ENCODE measurements around the gene EID3.
"Not testable (repeated sequence)": the region's sequence is repeated elsewhere in the genome, so short reads cannot be mapped to it uniquely, and the experiment has no call there.

Gene EID3

DNA sequence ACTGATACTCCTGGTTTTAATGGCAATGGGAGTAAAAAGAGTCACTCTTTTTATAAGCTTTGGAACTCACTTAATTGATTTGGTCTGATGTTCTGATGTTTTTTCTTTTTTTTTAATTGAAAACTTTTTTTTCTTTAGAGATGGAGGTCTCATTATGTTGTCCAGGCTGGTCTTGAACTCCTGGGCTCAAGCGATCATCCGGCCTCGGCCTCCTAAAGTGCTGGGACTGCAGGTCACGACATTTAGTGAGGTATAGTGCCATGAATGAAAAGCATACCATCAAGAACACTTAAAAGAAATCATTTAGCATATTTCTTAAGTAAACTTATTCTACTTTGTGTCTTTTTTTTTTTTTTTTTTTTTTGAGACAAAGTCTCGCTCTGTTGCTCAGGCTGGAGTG is 12.7 kb upstream of the EID3 start:
- no peak for DNase-seq

GRCh38 chr12:104291867-104292524 is 11.5 kb upstream of the EID3 start:
- DNase-seq, result no peak

- DNase-seq, result no peak
Observed at GRCh38 chr12:104292872-104293794, 10.4 kb upstream of the EID3 start.

- not testable (repeated sequence) for DNase-seq
Observed at GRCh38 chr12:104294158-104294859, 9.2 kb upstream of the EID3 start.

DNA sequence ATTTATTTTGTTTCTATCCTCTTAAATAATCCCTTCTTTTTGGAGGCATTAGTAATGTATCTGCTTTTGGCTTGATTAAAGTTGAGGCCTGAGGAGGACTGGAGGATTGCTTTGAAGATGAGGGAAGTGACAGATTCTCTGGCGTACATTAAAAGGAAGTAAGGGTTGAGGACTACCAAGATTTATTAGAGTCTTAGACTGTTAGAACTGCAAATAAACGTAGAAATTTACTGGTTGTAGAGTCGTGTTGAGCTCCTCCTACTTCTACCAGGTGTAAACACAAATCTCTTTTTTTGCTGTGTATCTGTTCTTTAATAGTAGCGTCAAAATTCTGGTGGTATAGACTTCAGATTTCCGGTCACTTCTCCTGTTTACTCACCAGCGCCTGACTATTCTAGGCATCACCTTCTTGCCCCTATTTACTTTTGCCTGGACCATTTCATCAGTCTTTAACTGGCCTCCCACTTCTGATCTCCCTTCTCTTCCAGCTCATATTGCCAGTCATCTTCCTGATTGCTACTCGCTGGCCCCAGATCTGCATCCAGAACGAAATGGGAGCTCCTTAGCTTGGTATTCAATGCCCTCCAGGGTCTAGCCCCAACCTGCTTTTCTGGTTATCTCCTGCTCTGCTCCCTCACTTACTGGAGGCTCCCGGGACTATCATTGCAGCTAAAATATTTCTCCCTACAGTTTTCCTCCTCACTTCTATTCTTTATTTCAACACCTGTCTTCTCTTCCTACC is 8.4 kb upstream of the EID3 start:
- DNase-seq, result no peak

GRCh38 chr12:104295954-104296353 is 7.6 kb upstream of the EID3 start:
- no peak for DNase-seq

- no peak for DNase-seq
Observed at GRCh38 chr12:104296718-104297117, 6.8 kb upstream of the EID3 start.

- DNase-seq, result no peak
Observed at GRCh38 chr12:104297477-104298113, 5.9 kb upstream of the EID3 start.

GRCh38 chr12:104299842-104300481 is 3.6 kb upstream of the EID3 start:
- DNase-seq, result no peak

- DNase-seq, result no peak
Observed at GRCh38 chr12:104304261-104305009, 896 bp downstream of the EID3 start.

DNA sequence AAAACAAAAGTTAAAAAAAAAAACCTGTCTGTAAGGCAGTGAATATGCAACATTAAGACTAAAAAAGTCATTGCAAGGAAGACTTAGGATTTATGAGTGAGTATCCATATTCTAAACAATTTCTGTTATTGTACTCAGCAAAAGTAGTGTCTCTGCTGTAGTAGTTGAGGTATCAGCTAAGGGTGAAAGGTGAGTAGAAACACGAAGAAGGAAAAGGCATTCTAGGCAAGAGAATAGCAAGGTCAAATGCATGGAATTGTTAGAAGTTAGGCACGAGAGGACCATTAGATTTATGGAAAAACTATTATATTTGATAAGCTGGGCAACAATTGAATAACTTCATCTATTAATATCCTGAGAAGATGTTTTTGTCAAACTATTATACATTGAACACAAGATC is 1.8 kb downstream of the EID3 start:
- DNase-seq, result no peak

DNA sequence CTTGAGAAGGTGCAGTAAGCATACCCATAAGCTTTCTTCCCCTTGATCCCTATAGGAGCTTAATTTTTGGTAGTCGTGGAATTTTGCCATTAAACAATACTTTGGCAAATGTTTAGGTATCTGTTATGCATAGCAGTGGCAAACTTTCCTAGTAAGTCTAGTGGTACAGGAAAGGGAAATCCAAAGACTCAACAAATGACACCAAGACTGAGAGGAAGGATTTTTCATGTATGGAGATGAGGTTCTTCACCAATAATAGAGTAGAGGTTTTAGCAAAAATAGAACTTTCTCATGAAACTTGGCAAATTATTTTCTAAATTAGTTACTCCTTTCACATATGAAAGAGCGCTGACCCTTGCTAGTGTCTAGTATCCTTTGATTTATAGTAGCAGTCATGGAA is 2.8 kb downstream of the EID3 start:
- DNase-seq, result no peak

DNA sequence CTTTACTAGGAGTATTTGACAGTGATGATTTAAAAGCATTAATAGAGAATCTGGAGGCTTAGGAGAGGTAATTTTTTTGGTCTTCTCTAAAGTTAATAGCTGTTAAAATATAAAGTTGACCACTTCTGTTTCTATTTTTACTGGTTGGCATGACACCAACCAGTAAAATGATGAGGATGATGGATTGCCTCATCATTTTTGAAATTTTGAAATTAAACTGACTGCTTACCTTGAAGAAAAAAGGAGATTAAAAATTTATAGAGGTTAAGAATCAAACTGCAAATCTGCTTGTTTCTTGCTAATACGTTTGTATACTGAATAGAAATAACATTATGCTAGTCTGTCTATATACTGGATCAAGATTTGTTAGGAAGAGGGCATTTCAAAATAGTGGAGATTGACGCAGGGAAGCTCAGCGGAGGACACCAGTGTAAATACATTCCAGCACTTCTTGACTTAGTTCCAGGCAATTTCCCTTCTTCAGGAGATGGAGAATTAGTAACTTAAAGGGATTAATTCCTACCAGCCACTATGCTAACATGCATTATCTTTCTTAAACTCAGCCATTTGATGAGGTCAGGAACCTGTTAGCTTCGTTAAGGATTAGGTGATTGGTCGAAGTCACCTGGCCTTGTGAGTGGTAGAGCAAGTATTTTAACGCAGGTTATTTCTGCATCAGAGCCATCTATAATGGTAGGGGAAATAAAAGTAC is 3.6 kb downstream of the EID3 start:
- no peak for DNase-seq

DNA sequence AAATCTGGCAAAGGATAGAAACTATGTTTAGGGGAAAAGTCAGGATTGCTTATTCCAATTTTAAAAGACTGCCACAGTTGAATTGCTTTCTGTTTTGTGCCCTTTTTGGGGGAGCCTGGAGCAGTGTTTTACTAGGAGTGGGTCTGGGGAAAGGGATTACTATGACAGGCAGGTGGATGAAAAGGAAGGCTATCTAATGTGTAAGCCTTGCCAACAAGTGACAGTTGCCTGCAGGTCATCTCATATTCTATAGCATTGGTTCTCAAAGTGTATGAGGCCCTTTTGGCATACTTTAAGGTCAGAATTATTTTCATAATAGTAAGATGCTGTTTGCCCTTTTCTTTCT is 4.1 kb downstream of the EID3 start:
- no peak for DNase-seq

- no peak for DNase-seq
Observed at GRCh38 chr12:104309446-104309993, 6.0 kb downstream of the EID3 start.

- no peak for DNase-seq
Observed at GRCh38 chr12:104310751-104311633, 7.5 kb downstream of the EID3 start.

DNA sequence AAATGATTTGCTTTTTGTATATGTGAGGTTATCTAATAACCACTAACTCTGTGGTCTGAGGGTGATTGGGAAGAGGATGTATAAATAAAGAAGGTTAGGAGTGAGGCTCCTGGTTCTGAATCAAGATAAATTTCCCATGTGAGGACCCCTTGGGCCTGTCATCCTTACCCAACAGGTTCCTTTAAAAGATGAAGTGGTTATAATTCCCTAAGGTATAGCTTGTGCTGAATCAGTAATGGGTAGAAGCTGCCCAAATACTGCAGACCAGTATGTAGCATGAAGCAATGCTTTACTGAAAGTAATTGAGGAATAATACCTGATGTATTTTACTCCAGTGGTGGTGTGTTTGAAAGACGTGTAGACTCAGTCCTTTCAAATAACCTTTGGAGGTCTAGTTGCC is 8.7 kb downstream of the EID3 start:
- no peak for DNase-seq

DNA sequence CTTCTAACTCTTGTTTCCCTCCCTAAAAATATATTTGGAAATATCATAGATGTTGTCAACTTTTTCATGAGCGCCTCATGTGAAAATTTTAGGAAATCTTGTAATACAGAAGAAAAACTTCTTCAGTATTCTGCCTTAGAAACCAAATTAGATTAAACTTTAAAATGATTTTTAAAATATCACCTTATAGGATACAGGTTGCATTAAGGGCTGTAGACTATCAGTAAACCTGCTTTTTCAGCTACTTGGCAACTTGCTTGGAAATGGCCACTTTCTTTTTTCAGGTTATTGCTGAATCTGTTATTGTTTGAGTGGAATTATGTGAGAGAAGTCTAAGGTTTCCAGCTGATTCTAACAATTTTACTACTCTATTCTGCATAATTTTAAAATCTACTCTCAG is 9.1 kb downstream of the EID3 start:
- DNase-seq, result no peak

DNA sequence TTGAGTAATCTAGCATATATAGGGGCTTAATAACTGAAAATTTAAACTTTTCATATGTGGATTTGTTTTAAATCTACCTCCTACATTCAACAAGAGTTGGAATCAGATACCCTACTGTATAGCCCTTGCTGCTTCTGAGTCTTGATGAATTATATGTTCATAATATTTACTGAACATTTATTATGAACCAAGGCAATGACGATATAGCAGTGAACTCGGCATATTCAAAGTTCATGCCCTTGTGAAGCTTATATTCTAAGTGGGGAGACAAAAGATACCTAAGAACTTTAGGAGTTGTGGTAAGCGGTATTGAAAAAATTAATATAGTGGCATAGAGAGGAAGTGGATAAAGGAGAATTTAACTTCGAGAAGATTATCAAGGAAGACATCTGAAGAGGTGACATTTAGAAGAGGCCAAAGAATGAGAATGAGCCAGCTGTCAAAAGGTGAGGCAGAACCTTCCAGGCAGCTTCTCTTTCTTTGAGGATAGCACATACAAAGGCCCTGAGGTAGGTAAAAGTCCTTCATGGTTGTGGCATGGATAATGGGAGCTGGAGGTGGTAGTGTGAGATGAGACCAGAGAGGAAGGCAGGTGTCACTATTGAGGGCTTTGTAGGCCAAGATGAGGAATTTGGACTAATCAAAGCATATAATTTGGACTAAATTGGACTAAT is 10.2 kb downstream of the EID3 start:
- no peak for DNase-seq
